ENCODE results near the gene ASB1.

ASB1 gene

GRCh38 chr2:238458651-238459050, 31.9 kb downstream of the ASB1 start:
- TF ChIP-seq CTCF (IDR thresholded peaks at IDR 0.05; ENCODE audit: low read depth, low read length), result no peak

GRCh38 chr2:238459081-238459629, 32.4 kb downstream of the ASB1 start:
- DNase-seq (ENCODE audit: extremely low read depth, low read depth), result no peak
- TF ChIP-seq CTCF (IDR thresholded peaks at IDR 0.05; ENCODE audit: low read depth, low read length), result no peak

More at GRCh38 chr2:238458651-238459050, 31.9 kb downstream of the ASB1 start:
- no peak for DNase-seq (ENCODE audit: extremely low read depth, low read depth)

- no peak for TF ChIP-seq CTCF (IDR thresholded peaks at IDR 0.05; ENCODE audit: low read depth, low read length)
- no peak for DNase-seq (ENCODE audit: extremely low read depth, low read depth)
These were observed 34.3 kb downstream of the ASB1 start for GRCh38 chr2:238461051-238461450.

GRCh38 chr2:238461491-238461890, 34.8 kb downstream of the ASB1 start:
- no peak for DNase-seq (ENCODE audit: extremely low read depth, low read depth)
- TF ChIP-seq CTCF (IDR thresholded peaks at IDR 0.05; ENCODE audit: low read depth, low read length), result no peak

- DNase-seq (ENCODE audit: extremely low read depth, low read depth), result no peak
- TF ChIP-seq CTCF (IDR thresholded peaks at IDR 0.05; ENCODE audit: low read depth, low read length), result no peak
These were observed 35.2 kb downstream of the ASB1 start for GRCh38 chr2:238461916-238462315.

GRCh38 chr2:238462782-238463396, 36.2 kb downstream of the ASB1 start:
- TF ChIP-seq CTCF (IDR thresholded peaks at IDR 0.05; ENCODE audit: low read depth, low read length), result peak; percentile 53
- DNase-seq (ENCODE audit: extremely low read depth, low read depth), result no peak

GRCh38 chr2:238464389-238464788, 37.7 kb downstream of the ASB1 start:
- no peak for TF ChIP-seq CTCF (IDR thresholded peaks at IDR 0.05; ENCODE audit: low read depth, low read length)

More at GRCh38 chr2:238464389-238464788, 37.7 kb downstream of the ASB1 start:
- DNase-seq (ENCODE audit: extremely low read depth, low read depth), result no peak
